K562 (cell line): ENCODE data around the gene TBCCD1.

ENCODE experiments used
- CTCF ChIP-seq, 3 experiments: IDR thresholded peaks in 2 of 3; conservative IDR thresholded peaks in 1 of 3; 2 replicates each; pipeline ENCODE4 v1.5.1; 2011 to 2012; ENCODE audit warnings: low read length in 3 of 3, mild to moderate bottlenecking in 3 of 3, control low read depth in 2 of 3, improper control_type of control experiment in 1 of 3, inconsistent platforms in 1 of 3, low read depth in 1 of 3, mixed read lengths in 1 of 3, moderate library complexity in 1 of 3; ENCODE audit not compliant: insufficient read depth in 2 of 3
- HCFC1 ChIP-seq: IDR thresholded peaks from 2 replicates; pipeline ENCODE4 v1.6.1; 2012; ENCODE audit warnings: low read depth, low read length, improper control_type of control experiment
- JUND ChIP-seq, 2 experiments: IDR thresholded peaks; 2 replicates in 1 of 2; 3 replicates in 1 of 2; pipeline ENCODE4 v1.6.1; 2011; ENCODE audit warnings: borderline replicate concordance in 2 of 2, low read depth in 2 of 2, low read length in 2 of 2, improper control_type of control experiment in 1 of 2, missing biosample characterization in 1 of 2, missing genetic modification characterization in 1 of 2, missing genetic modification reagents in 1 of 2
- MTF1 ChIP-seq: fragments of 250-450 bp; sonication (Bioruptor Pico); IDR thresholded peaks from 2 replicates; pipeline ENCODE4 v1.9.0; 2021; ENCODE audit warnings: moderate library complexity, mild to moderate bottlenecking, inconsistent platforms, borderline replicate concordance
- NFRKB ChIP-seq: fragments of 450-650 bp; IDR thresholded peaks from 2 replicates; pipeline ENCODE4 v1.6.1; 2016; ENCODE audit warnings: low read depth
- NUFIP1 ChIP-seq: fragments of 450-650 bp; IDR thresholded peaks from 2 replicates; pipeline ENCODE4 v1.6.1; 2018; ENCODE audit not compliant: partially characterized antibody
- POLR2A ChIP-seq: fragments of 450-650 bp; conservative IDR thresholded peaks from 2 replicates; pipeline ENCODE4 v1.6.1; 2016
- USF2 ChIP-seq: sonication (generic); formaldehyde crosslinking; IDR thresholded peaks from 2 replicates; pipeline ENCODE4 v1.5.0; 2020; ENCODE audit warnings: missing genetic modification reagents
- ZBED1 ChIP-seq: IDR thresholded peaks from 2 replicates; pipeline ENCODE4 v1.6.1; 2014
- ZNF280B ChIP-seq: fragments of 250-450 bp; sonication (Bioruptor Pico); IDR thresholded peaks from 2 replicates; pipeline ENCODE4 v1.5.1; 2021; ENCODE audit warnings: mild to moderate bottlenecking
- ZNF3 ChIP-seq: fragments of 250-450 bp; sonication (Bioruptor Pico); IDR thresholded peaks from 2 replicates; pipeline ENCODE4 v1.5.0; 2021; ENCODE audit warnings: mild to moderate bottlenecking, moderate library complexity
- ZNF316 ChIP-seq: fragments of 450-650 bp; IDR thresholded peaks from 2 replicates; pipeline ENCODE4 v1.6.1; 2016

GRCh38 chr3:186514296-186515002, 52.7 kb downstream of the TBCCD1 start:
- TF ChIP-seq HCFC1 (no peak), JUND (IDR thresholded peaks at IDR 0.05; ENCODE audit: borderline replicate concordance, low read depth, low read length) (no peak), JUND (tag; IDR thresholded peaks at IDR 0.05; ENCODE audit: borderline replicate concordance, low read depth, low read length) (no peak), CTCF (IDR thresholded peaks at IDR 0.05 in 2 of 3, conservative IDR thresholded peaks at IDR 0.05 in 1 of 3; ENCODE audit: insufficient read depth in 2 of 3, low read depth in 1 of 3, low read length in 3 of 3) (peak; percentile 40 to 61 (median 44); a peak in 5 of 6 replicates), MTF1 (CRISPR knock-in tag) (no peak), ZNF3 (CRISPR knock-in tag) (no peak), ZBED1 (no peak), ZNF316 (no peak), ZNF280B (no peak), USF2 (CRISPR knock-in tag) (no peak), POLR2A (no peak), NUFIP1 (no peak), NFRKB (no peak)
